ENCODE measurements around the gene PLCG2.

PLCG2 gene

DNA sequence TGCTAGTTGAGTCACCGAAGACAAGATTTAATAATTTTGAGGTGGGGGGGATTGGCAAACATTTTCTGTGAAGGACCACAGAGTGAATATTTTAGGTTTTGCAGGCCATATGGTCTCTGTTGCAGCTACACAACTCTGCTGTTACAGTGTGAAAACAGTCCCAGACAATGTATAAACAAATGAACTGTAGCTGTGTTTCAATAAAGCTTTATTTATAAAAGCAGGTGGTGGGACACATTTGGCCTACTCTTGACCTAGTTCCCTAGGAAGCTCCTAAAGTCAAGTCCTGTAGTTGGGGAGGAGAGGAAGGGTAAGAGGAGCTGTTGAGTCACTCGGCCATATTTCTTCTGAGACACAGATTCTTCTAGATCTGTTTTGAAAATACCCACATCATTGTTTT, 139.8 kb downstream of the PLCG2 start:
- TF ChIP-seq, protein P1, sequence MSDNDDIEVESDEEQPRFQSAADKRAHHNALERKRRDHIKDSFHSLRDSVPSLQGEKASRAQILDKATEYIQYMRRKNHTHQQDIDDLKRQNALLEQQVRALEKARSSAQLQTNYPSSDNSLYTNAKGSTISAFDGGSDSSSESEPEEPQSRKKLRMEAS (IDR thresholded peaks at IDR 0.05; ENCODE audit: low read depth, low read length): no peak
- TF ChIP-seq, protein P2, sequence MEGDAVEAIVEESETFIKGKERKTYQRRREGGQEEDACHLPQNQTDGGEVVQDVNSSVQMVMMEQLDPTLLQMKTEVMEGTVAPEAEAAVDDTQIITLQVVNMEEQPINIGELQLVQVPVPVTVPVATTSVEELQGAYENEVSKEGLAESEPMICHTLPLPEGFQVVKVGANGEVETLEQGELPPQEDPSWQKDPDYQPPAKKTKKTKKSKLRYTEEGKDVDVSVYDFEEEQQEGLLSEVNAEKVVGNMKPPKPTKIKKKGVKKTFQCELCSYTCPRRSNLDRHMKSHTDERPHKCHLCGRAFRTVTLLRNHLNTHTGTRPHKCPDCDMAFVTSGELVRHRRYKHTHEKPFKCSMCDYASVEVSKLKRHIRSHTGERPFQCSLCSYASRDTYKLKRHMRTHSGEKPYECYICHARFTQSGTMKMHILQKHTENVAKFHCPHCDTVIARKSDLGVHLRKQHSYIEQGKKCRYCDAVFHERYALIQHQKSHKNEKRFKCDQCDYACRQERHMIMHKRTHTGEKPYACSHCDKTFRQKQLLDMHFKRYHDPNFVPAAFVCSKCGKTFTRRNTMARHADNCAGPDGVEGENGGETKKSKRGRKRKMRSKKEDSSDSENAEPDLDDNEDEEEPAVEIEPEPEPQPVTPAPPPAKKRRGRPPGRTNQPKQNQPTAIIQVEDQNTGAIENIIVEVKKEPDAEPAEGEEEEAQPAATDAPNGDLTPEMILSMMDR (IDR thresholded peaks at IDR 0.05; ENCODE audit: low read depth, low read length): no peak
- TF ChIP-seq MYC (IDR thresholded peaks at IDR 0.05; ENCODE audit: low read depth, low read length) (no peak), POLR2A (IDR thresholded peaks at IDR 0.05; ENCODE audit: extremely low read depth, insufficient read length) (no peak)
- DNase-seq (ENCODE audit: low read depth): no peak

DNA sequence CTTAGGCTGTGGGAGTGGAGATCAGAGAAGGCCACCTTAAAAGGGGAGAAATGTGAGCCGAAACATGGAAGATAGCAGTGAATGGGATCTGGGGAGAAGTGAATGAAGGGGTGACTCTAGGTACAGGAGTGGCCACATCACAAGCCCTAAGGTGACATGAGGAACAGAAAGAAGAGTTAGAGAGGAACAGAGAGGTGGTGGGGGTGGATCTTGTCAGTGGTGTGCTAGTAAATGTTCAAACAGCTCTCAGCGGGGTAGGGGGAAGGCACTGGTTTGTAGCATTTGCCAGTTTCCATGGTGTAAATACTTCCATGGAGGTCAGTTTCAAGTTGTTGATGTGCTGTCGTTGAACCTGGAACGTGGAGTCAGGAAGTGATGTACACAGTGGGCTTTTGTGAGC, 141.4 kb downstream of the PLCG2 start:
- no peak overlapping the region for H3K4me3 ChIP-seq (ENCODE audit: low read depth, low read length)
- no peak for DNase-seq (ENCODE audit: low read depth)
- TF ChIP-seq, protein P1 (IDR thresholded peaks at IDR 0.05; ENCODE audit: low read depth, low read length): no peak
- TF ChIP-seq MYC (IDR thresholded peaks at IDR 0.05; ENCODE audit: low read depth, low read length) (no peak), POLR2A (IDR thresholded peaks at IDR 0.05; ENCODE audit: extremely low read depth, insufficient read length) (no peak)
- TF ChIP-seq, protein P2 (IDR thresholded peaks at IDR 0.05; ENCODE audit: low read depth, low read length): no peak

More for the DNA sequence above, 139.8 kb downstream of the PLCG2 start:
- H3K4me3 ChIP-seq (ENCODE audit: low read depth, low read length): no peak overlapping the region

DNA sequence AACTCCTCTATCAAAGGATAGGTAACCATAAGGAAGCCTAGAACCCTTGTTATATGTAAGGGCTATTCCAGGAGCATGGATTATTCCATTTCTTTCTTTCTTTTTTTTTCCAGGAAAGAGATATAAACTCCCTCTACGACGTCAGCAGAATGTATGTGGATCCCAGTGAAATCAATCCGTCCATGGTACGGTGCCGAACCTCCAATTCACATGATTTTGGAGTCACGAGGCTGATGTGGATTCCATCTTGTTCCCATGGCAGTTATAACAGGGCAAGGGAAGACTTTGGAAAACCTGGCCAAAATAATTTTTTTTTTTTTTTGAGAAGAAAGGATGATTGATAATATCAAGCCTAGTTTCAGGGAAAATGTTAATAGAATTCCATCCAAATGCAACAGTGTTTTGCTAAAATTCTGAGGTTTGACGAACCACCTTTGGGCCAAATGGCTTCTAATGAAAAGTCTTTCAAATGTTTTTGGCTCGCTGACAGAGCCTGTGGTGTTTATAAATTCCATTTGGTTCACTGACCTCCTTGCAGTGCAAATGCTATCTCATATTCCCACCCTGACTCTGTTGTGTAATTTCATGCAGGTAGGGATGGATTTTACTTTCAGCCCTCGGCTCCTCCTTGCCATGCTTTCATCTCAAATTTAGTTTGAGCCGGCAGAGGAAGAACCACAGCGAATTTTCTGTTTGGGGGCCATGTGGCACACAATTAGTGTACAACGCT, 142.2 kb downstream of the PLCG2 start:
- DNase-seq (ENCODE audit: low read depth): no peak
- H3K4me3 ChIP-seq (ENCODE audit: low read depth, low read length): no peak overlapping the region
- TF ChIP-seq, protein P2 (IDR thresholded peaks at IDR 0.05; ENCODE audit: low read depth, low read length): no peak
- no peak for TF ChIP-seq POLR2A (IDR thresholded peaks at IDR 0.05; ENCODE audit: extremely low read depth, insufficient read length)
- TF ChIP-seq, protein P1 (IDR thresholded peaks at IDR 0.05; ENCODE audit: low read depth, low read length): no peak
- no peak for TF ChIP-seq MYC (IDR thresholded peaks at IDR 0.05; ENCODE audit: low read depth, low read length)

DNA sequence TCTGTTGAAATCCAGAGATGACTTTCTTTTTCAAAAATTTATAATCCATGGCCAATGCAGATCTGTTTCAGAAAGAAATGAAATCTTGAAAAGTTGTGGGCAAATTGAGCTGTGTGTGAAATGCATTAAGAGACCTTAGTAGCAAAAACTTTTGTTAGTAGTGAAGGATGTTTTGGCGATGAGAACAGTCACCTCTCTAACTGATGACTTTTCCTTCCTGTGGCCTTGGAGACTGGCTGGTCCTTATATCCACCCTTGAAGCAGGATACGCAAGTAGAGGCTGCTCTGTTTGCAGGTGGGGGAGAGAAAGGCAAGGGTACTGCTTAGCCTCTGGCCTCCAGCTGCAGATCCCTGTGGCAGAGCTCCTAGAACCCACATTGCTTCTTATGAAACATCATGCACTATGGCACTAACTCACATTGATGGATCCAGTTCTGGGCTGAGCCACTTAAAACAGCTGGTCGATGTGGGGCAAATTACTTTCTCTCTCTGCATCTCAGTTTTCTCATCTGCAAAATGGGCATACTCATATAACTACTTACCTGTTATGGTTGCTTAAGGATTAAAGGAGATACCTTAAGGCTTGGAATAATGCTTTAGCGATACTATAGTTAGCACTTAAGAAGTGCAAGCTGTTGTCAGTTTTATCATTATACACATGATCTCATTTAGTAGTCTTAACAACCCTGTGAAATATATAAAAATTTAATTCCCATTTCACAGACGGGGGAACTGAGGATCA, 142.9 kb downstream of the PLCG2 start:
- TF ChIP-seq, protein P1 (IDR thresholded peaks at IDR 0.05; ENCODE audit: low read depth, low read length): no peak
- no peak for TF ChIP-seq POLR2A (IDR thresholded peaks at IDR 0.05; ENCODE audit: extremely low read depth, insufficient read length)
- TF ChIP-seq MYC (IDR thresholded peaks at IDR 0.05; ENCODE audit: low read depth, low read length): no peak
- TF ChIP-seq, protein P2 (IDR thresholded peaks at IDR 0.05; ENCODE audit: low read depth, low read length): no peak
- no peak for DNase-seq (ENCODE audit: low read depth)
- H3K4me3 ChIP-seq (ENCODE audit: low read depth, low read length): no peak overlapping the region

DNA sequence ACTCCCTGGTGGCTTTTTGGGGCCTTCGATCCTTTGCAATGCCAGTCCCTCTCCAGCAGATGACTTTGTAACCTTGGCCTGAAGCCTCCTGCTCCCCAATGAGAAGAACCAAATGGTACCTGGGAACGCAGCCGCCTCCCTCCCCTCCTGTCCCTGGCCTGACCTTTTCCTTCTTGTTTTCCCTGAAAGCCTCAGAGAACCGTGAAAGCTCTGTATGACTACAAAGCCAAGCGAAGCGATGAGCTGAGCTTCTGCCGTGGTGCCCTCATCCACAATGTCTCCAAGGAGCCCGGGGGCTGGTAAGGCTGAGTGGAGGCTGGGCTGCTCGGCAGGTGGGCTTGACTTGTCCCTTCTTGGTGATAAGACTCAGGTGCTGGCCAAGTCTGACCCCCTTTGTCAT, 144.2 kb downstream of the PLCG2 start:
- TF ChIP-seq, protein P2 (IDR thresholded peaks at IDR 0.05; ENCODE audit: low read depth, low read length): no peak
- TF ChIP-seq, protein P1 (IDR thresholded peaks at IDR 0.05; ENCODE audit: low read depth, low read length): no peak
- TF ChIP-seq POLR2A (IDR thresholded peaks at IDR 0.05; ENCODE audit: extremely low read depth, insufficient read length): no peak
- TF ChIP-seq MYC (IDR thresholded peaks at IDR 0.05; ENCODE audit: low read depth, low read length): no peak
- no peak for DNase-seq (ENCODE audit: low read depth)
- no peak overlapping the region for H3K4me3 ChIP-seq (ENCODE audit: low read depth, low read length)

Measured in NB4 (cell line).